HepG2 (cell line): Measurements from ENCODE around the gene LCLAT1. TPM values are rescaled to one million over a fixed set of nuclear protein-coding genes. Genes with fewer than 3 reads are reported as not detected.

Experiments used
- ATAC-seq: fragments of 200-7000 bp; cut with Tn5 transposase; 3 replicates; pipeline ENCODE4 v1.9.1; 2020; ENCODE audit warnings: mild to moderate bottlenecking, moderate library complexity
- BruUV-seq: library from RNA; stranded (reverse); fragments of 400-500 nt; replicated peaks from 2 replicates; lab custom pipeline; 2021; lab: Mats Ljungman, UMichigan
- CTCF ChIA-PET: fragments of 300-600 bp; formaldehyde crosslinking; extraction: SDS; loops from one replicate; lab custom pipeline; 2021; ENCODE audit warnings: low total read pairs, inconsistent platforms, low intra/inter-chr PET ratio; lab: Yijun Ruan, JAX
- POLR2A ChIA-PET: fragments of 350-600 bp; sonication (Branson Sonifier 250); formaldehyde crosslinking; loops from one replicate; lab custom pipeline; 2020; ENCODE audit warnings: antibody characterized with exemption, inconsistent platforms; lab: Yijun Ruan, JAX
- DNase-seq: peaks from one replicate; pipeline ENCODE4 v3.0.0-alpha.2; 2015; ENCODE audit warnings: low spot score
- FAIRE-seq: peaks from 3 replicates; lab custom pipeline; 2011; peaks lifted over from hg19 to GRCh38; lab: Jason Lieb, UNC
- H2AFZ ChIP-seq: one replicate; pipeline ENCODE4 v1.6.1; 2011; ENCODE audit warnings: low read length, inconsistent platforms
- H3K27ac ChIP-seq: fragments of 300-600 bp; 3 replicates; pipeline ENCODE4 v1.8.0; 2011; ENCODE audit warnings: mixed run types, mild to moderate bottlenecking, mixed read lengths, low read length, inconsistent platforms; ENCODE audit not compliant: insufficient read depth; ENCODE audit errors: extremely low read length
- H3K27me3 ChIP-seq, 2 experiments: fragments of 200-600 bp in 1 of 2; 2 replicates in 1 of 2; 3 replicates in 1 of 2; pipeline versions ENCODE4 v1.6.0 to v1.8.0; 2011; ENCODE audit warnings: low read length in 2 of 2, mild to moderate bottlenecking in 2 of 2, moderate library complexity in 2 of 2, inconsistent platforms in 1 of 2; ENCODE audit not compliant: insufficient read depth in 2 of 2, control insufficient read depth in 1 of 2
- H3K36me3 ChIP-seq, 2 experiments: fragments of 200-600 bp in 1 of 2; replicated peaks in 1 of 2; 2 replicates in 1 of 2; 3 replicates in 1 of 2; pipeline versions ENCODE4 v1.5.1 to v1.8.0; 2011; ENCODE audit warnings: low read length in 2 of 2, inconsistent platforms in 1 of 2; ENCODE audit not compliant: insufficient read depth in 2 of 2, control insufficient read depth in 1 of 2
- H3K4me1 ChIP-seq: 2 replicates; pipeline ENCODE4 v1.5.1; 2012; ENCODE audit warnings: low read length, inconsistent platforms; ENCODE audit not compliant: insufficient read depth
- H3K4me2 ChIP-seq: 2 replicates; pipeline ENCODE4 v1.6.0; 2011; ENCODE audit warnings: low read depth, low read length, inconsistent platforms
- H3K4me3 ChIP-seq, 3 experiments: fragments of 200-600 bp in 1 of 3; sonication (generic), shearing (Covaris generic) in 1 of 3; replicated peaks in 1 of 3; 2 replicates each; pipeline ENCODE4 v1.5.1; 2011 to 2016; ENCODE audit warnings: low read length in 3 of 3, inconsistent platforms in 2 of 3, low read depth in 2 of 3, mild to moderate bottlenecking in 2 of 3, control low read depth in 1 of 3, mixed read lengths in 1 of 3; ENCODE audit not compliant: insufficient read depth in 1 of 3
- H3K79me2 ChIP-seq: one replicate; pipeline ENCODE4 v1.6.1; 2011; ENCODE audit warnings: low read length, inconsistent platforms; ENCODE audit not compliant: insufficient read depth
- H3K9ac ChIP-seq: 2 replicates; pipeline ENCODE4 v1.6.0; 2011; ENCODE audit warnings: mild to moderate bottlenecking, low read depth, low read length, inconsistent platforms; ENCODE audit not compliant: insufficient read depth
- H3K9me3 ChIP-seq: 2 replicates; pipeline ENCODE4 v1.5.1; 2012; ENCODE audit warnings: mild to moderate bottlenecking, low read length
- H4K20me1 ChIP-seq: 2 replicates; pipeline ENCODE4 v1.6.0; 2011; ENCODE audit warnings: inconsistent platforms, mild to moderate bottlenecking, low read length, moderate library complexity; ENCODE audit not compliant: insufficient read depth
- CERS6 ChIP-seq: sonication (generic); formaldehyde crosslinking; IDR thresholded peaks from 2 replicates; pipeline ENCODE4 v1.5.0; 2020; ENCODE audit warnings: missing genetic modification reagents
- EP300 ChIP-seq, 3 experiments: sonication (generic) in 1 of 3; formaldehyde crosslinking in 1 of 3; IDR thresholded peaks; 2 replicates each; pipeline versions ENCODE4 v1.5.1 to v1.6.1; 2011 to 2020; ENCODE audit warnings: low read depth in 2 of 3, low read length in 2 of 3, borderline replicate concordance in 1 of 3, improper control_type of control experiment in 1 of 3, mild to moderate bottlenecking in 1 of 3, missing genetic modification reagents in 1 of 3, moderate library complexity in 1 of 3
- IRX3 ChIP-seq: sonication (generic); formaldehyde crosslinking; IDR thresholded peaks from 2 replicates; pipeline ENCODE4 v1.8.1; 2023; ENCODE audit warnings: mild to moderate bottlenecking, low read depth, missing genetic modification reagents, borderline replicate concordance
- MAFF ChIP-seq: IDR thresholded peaks from 2 replicates; pipeline ENCODE4 v1.6.1; 2011; ENCODE audit warnings: low read depth, low read length, improper control_type of control experiment
- MAFK ChIP-seq, 2 experiments: IDR thresholded peaks in 1 of 2; conservative IDR thresholded peaks in 1 of 2; 2 replicates each; pipeline ENCODE4 v1.6.1; 2011; ENCODE audit warnings: improper control_type of control experiment in 2 of 2, low read length in 2 of 2
- MTF1 ChIP-seq: sonication (generic); formaldehyde crosslinking; IDR thresholded peaks from 2 replicates; pipeline ENCODE4 v1.5.0; 2020; ENCODE audit warnings: missing genetic modification reagents
- NR0B2 ChIP-seq: sonication (generic); formaldehyde crosslinking; IDR thresholded peaks from 2 replicates; pipeline ENCODE4 v1.4.0; 2020; ENCODE audit warnings: mild to moderate bottlenecking, missing genetic modification reagents
- SOX13 ChIP-seq, 3 experiments: fragments of 450-650 bp in 1 of 3; sonication (generic) in 1 of 3; formaldehyde crosslinking in 1 of 3; IDR thresholded peaks in 2 of 3; conservative IDR thresholded peaks in 1 of 3; 2 replicates each; pipeline versions ENCODE4 v1.5.0 to v1.6.1; 2016 to 2020; ENCODE audit warnings: antibody characterized with exemption in 1 of 3, mild to moderate bottlenecking in 1 of 3, missing compliant biosample characterization in 1 of 3, missing genetic modification reagents in 1 of 3, moderate library complexity in 1 of 3
- ZNF816 ChIP-seq: sonication (generic); formaldehyde crosslinking; IDR thresholded peaks from 2 replicates; pipeline ENCODE4 v1.8.0; 2022; ENCODE audit warnings: missing genetic modification reagents, mild to moderate bottlenecking, borderline replicate concordance
- WGBS: methylation state at CpG from one replicate; pipeline ENCODE4 v1.1.6; 2017; ENCODE audit warnings: low lambda C conversion rate; 5-methylcytosine and 5-hydroxymethylcytosine counted together
- in situ Hi-C: cut with HindIII; loops from 2 replicates; pipeline ENCODE4 v1.10.0; 2017; ENCODE audit warnings: low pct_unique_long_range_greater_than_20kb; ENCODE audit not compliant: extremely low pct_ligation_motif_present
- intact Hi-C: fragments of 100-400 bp; cut with micrococcal nuclease; formaldehyde crosslinking; loops from one replicate; pipeline ENCODE4 v1.10.0; 2022; ENCODE audit not compliant: unreplicated experiment
- polyA plus RNA-seq, 8 experiments: library from polyadenylated mRNA; depleted of rRNA in 3 of 8; stranded (reverse) in 7 of 8; unstranded in 1 of 8; fragments of >200 nt; fragmentation: Illumina TruSeq in 4 of 8; extraction: Trizol in 4 of 8; gene quantifications; 2 replicates each; pipeline versions ENCODE4 v1.2.1 to v1.2.3, GENCODE V29; 2011 to 2016; ENCODE audit warnings: low read depth in 4 of 8, missing spikeins in 1 of 8, mixed read lengths in 1 of 8; ENCODE audit not compliant: insufficient read depth in 1 of 8
- total RNA-seq, 5 experiments: library from RNA; depleted of rRNA; stranded (reverse); fragments of >200 nt; fragmentation: Illumina TruSeq; extraction: Trizol; gene quantifications; 2 replicates each; pipeline ENCODE4 v1.2.3, GENCODE V29; 2016; ENCODE audit warnings: low read depth in 1 of 5

LCLAT1 gene
- total and polyA plus RNA-seq, 2 of the 13 experiments (the other 11 are each of a cell fraction or from before 2014, with no cell fraction given), result 18.0 to 28.0 TPM

DNA sequence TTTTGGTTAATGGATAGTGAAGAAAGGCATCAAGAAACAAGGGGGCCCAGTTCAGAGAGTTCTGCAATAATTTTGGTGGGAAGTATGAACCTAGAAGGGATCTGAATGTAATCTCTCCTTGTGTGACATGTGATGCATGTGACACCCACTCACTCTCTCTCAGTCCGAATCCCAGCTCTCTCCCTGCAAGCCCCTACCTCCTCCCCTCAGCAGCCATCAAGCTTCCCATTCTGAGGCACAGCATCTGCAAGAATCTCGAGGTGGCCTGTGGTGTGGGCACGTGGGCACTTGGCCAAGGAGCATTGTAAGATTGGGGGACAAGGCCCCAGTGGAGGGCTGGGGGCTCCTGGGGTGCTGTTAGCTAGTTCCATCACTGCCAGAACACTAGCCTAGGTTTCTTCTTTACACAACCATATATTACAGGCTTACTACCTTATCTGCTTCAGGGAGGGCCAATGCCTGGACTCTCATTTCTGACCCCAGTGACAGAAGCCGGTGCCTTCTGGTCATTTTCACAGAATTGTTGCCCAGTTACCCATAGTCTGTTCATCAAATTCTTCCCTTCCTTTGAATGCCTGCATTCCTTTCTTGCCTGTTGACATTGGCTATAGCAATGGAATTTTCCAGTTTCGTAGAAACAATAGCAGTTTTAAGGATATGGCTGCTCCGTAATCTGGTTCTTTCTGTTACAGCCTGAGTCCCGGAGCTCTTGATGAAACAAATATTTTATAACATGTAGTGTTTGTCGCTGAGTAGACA is 13.3 kb upstream of the LCLAT1 start (continued):
- peak in 1 of 2 experiments; percentile 7; a peak in 1 of 4 replicates for TF ChIP-seq EP300 (IDR thresholded peaks at IDR 0.05; ENCODE audit: low read depth in 2 of 2, low read length in 2 of 2)
- TF ChIP-seq EP300 (CRISPR knock-in tag; IDR thresholded peaks at IDR 0.05; ENCODE audit: borderline replicate concordance), result no peak
- TF ChIP-seq NR0B2 (CRISPR knock-in tag), result no peak
- no peak for TF ChIP-seq SOX13 (IDR thresholded peaks at IDR 0.05)
- peak in 1 of 2 experiments; percentile 47; a peak in 2 of 4 replicates for TF ChIP-seq SOX13 (CRISPR knock-in tag; conservative IDR thresholded peaks at IDR 0.05 in 1 of 2, IDR thresholded peaks at IDR 0.05 in 1 of 2)
- no peak for TF ChIP-seq MTF1 (CRISPR knock-in tag)

DNA sequence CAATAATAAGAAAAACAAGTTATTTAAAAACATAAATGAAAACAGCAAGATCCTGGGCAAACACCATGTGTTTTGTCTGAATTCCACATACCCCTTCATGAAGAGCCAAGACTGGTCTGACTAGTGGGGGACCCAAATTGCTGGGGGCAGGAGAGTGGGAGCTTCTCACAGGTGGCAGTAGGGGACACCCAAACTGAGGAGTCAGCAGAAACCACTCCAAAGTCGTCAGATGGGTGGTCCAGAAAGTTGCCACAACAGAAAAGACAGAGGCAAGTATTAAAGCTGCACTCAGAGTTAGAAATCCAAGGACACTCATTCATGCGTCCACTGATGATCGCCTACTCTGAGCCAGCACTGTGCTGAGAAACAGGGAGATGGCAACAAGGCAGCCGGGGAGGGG is 12.3 kb upstream of the LCLAT1 start:
- in situ Hi-C loops (loop anchor here (10.0 kb wide), 1 partner anchor 250 kb away; no protein-coding TSS in a partner anchor), intact Hi-C loops (loop anchor here (10.0 kb wide), 1 partner anchor 240 kb away; no protein-coding TSS in a partner anchor)
- WGBS, result 49% methylated on average over 4 of the region's 4 CpGs
- H3K27ac ChIP-seq, result no peak overlapping the region
- no TSS peak for BruUV-seq
- FAIRE-seq (no peak), ATAC-seq (no peak), DNase-seq (no peak)
- H3K4me3 ChIP-seq, result no peak overlapping the region
- H3K36me3 ChIP-seq, result no peaks in the 10 kb centered on the region
- H3K9me3 ChIP-seq, result no peaks in the 10 kb centered on the region
- H3K4me2 ChIP-seq, result no peak overlapping the region
- no peak overlapping the region for H3K9ac ChIP-seq
- H3K27me3 ChIP-seq, result no peaks in the 10 kb centered on the region
- POLR2A ChIA-PET, result no interaction called here
- H3K4me1 ChIP-seq, result peaks cover 23% of the 10 kb centered on the region
- H2AFZ ChIP-seq, result no peak overlapping the region
- no peaks in the 10 kb centered on the region for H4K20me1 ChIP-seq
- TF ChIP-seq CERS6 (CRISPR knock-in tag) (no peak), MAFF (peak; percentile 59), IRX3 (CRISPR knock-in tag) (no peak), MAFK (conservative IDR thresholded peaks at IDR 0.05 in 1 of 2, IDR thresholded peaks at IDR 0.05 in 1 of 2; ENCODE audit: low read length in 2 of 2) (peak; percentile 72 to 78), ZNF816 (CRISPR knock-in tag) (no peak)
- TF ChIP-seq, all 625 proteins: peak for 2
- H3K79me2 ChIP-seq, result no peaks in the 10 kb centered on the region
- CTCF ChIA-PET, result no interaction called here
